Transverse colon (tissue), 4 donors: ENCODE data around the gene ZFPM1.

Experiments used
- CTCF ChIP-seq, 5 experiments: fragments of 200-600 bp in 3 of 5; fragments of 450-650 bp in 2 of 5; sonication (generic) in 3 of 5; IDR thresholded peaks; 1 replicate in 2 of 5; 2 replicates in 3 of 5; pipeline ENCODE4 v1.5.1; 2016 to 2017; ENCODE audit warnings: antibody characterized with exemption in 5 of 5, inconsistent platforms in 3 of 5, mild to moderate bottlenecking in 2 of 5, moderate library complexity in 1 of 5
- EP300 ChIP-seq: sonication (generic); formaldehyde crosslinking; IDR thresholded peaks from one replicate; pipeline ENCODE4 v1.6.1; 2017; ENCODE audit warnings: antibody characterized with exemption, low read depth
- POLR2A ChIP-seq: fragments of 450-650 bp; IDR thresholded peaks from one replicate; pipeline ENCODE4 v1.6.1; 2016; ENCODE audit warnings: antibody characterized with exemption, mild to moderate bottlenecking, moderate library complexity
- POLR2AphosphoS5 ChIP-seq, 3 donors: sonication (generic); formaldehyde crosslinking; IDR thresholded peaks; one replicate each; pipeline ENCODE4 v1.6.1; 2016; ENCODE audit warnings: antibody characterized with exemption in 3 of 3

- no peak for TF ChIP-seq POLR2A
- no peak for TF ChIP-seq CTCF (IDR thresholded peaks at IDR 0.05)
- no peak for TF ChIP-seq POLR2AphosphoS5 (IDR thresholded peaks at IDR 0.05)
- no peak for TF ChIP-seq EP300
Observed at GRCh38 chr16:88462396-88462795, 9.3 kb downstream of the ZFPM1 start.
